Inferior parietal cortex (tissue), 1 donor: Measurements from ENCODE around the gene LXN.

Source experiments
- DNase-seq: peaks from one replicate; pipeline ENCODE4 v3.0.0-alpha.2; 2016; ENCODE audit errors: extremely low spot score

The LXN gene

DNA sequence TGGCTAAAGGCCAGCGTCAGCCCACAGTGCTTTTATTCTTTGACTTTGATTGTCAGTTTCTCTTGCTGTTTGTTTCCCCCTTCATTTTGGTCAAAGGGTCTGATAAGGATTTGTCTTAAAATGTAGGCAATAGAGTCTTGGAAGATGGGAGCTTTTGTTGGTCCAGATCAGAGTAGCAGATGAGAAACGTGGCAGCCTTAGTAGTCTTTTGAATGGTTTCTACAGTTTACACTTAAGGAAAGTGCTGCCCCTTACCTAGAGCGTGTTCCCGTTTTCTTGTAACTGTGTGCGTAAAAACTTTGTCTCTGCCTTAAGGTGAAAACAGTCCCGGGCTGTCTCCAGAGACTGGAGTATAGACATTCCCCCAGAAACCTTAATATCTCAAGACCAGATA, 630 bp downstream of the LXN start:
- no peak for DNase-seq

DNA sequence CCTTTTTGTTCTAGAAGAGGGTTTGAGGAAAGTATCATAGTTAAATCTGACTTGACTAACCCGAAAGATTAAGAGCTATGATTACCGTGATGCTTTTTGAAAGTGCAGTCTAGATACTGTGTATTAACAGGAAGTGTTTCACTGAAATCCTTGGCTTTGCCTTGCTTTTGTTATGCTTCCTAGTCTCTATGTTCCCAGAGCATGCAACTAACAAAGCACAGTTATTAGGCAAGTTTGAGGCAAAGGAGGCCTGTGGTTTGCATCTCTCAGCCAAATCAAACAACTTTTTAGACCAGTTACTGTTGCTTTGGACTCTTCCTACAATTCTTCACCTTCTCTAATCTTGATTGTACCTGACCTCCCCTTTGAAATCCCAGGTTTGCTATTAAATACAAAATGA, 3.9 kb downstream of the LXN start:
- no peak for DNase-seq

DNA sequence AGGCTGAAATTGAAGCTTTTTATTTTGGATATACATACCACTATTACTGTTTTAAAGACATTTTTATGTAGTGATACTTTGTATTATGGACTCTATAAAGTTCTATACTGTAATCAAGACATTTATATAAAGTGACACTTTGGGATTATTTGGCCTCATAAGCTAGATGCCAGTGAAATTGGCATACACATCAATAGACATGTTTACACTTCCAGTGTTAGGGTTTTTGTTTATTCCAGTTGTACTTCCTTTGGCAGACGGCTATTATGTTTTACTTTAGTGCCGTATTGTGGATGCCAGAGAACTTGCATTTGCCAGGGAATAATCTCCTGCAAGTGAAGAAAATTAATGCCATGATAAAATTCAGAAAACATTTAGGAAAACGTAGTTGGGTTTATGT, 6.0 kb downstream of the LXN start:
- DNase-seq, result no peak

DNA sequence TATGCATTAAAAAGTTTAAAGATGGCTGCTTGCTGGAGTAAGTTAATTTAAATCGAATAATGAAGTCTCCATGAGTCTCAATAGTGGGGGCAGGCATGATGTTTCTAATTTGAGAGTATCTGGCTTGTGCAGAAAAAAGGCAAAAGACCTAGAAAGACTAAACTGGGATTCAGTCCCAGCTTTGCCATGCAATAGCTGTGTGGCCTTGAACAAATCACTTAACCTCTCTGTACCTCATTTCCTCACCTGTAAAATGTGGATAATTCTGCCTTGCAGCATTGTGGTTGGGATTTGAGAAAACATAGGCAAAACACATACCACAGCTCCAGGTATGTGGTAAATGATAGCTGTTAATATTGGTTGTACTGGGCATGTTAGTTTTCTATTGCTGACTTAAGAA, 8.6 kb downstream of the LXN start:
- no peak for DNase-seq

DNA sequence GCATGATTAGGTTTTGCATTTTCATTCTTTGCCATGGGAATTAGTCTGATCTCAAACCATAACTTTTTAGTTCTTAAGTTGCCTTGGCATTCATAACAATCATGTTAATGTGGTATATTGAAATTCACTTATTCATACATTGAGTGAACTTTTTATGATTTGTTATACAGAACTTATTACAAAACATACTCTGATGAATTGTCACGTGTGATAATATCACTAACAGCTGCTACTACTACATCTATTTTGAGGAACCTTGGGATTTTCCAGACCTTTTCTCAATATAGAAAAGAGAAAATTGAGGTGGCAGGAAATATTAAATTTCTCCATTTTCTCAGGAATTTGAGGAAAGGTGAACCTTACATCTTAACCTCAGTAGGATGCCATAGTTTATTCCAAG, 9.2 kb downstream of the LXN start:
- no peak for DNase-seq

DNA sequence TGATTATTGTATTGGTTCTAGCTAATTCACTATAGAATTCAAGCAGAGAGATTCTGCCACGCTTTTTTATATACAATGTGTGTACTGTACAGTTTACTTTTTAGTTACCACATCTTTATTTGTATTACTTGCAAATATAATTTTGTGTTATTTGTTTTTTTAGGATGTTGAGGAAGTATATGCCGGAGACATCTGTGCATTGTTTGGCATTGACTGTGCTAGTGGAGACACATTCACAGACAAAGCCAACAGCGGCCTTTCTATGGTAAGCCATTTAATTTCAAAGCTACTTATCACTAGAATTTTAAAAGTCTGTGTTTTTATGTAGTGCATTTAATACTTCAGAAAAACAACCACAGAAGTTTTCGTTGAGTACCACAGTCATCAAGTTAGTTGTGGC, 11.7 kb downstream of the LXN start:
- DNase-seq, result no peak

DNA sequence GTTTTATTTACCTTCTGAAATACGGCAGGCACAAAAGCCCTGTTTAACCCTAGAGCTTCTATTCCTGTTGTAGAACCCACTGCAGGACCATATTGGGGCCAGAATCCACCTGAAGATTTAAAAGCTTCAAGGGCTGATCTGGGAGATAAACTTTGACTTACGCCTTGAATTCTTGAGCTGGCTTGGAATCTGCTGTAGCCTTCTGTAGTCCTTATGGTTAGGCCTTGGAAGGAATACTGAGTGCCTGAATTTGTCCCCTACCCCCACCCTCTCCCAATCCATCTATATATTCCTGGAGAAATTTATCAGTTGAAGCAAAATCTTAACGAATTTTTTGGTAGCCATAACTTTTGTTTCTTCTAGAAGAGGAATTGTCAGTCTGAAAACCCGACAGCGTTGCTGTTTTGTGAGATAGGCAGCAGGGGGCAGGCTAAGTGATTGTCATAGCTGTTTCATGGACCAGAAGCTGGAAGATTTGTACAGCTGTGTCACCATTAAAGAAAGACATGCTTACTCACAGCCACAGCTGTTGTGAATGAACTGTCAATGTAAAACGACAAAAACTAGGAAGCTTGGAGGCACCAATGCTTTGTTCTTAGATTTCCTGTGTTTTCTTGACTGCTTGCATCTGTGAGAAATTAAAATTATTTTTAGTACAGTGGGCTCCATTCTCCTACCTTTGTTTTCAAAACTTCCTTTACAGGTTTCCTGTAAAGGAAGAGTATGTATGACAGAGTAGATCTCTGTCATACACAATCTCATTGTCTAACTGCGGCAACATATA, 12.8 kb downstream of the LXN start:
- DNase-seq, result peak; percentile 70

DNA sequence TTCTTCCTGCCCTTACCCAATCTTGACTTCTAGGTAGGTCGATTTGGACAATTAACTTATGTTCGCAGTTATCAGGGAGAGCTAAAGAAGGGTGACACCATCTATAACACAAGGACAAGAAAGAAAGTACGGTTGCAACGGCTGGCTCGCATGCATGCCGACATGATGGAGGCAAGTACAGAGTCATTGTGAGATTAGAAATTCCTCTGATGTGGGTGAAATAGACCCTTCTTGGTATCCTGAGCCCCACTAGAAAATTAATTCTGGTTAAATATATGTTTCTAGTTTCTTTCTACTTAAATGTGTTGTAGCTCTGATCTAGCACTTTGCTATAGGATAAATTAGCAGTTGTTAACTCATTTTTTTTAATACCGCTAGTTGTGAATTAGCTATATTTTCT, 13.6 kb downstream of the LXN start:
- DNase-seq, result no peak

DNA sequence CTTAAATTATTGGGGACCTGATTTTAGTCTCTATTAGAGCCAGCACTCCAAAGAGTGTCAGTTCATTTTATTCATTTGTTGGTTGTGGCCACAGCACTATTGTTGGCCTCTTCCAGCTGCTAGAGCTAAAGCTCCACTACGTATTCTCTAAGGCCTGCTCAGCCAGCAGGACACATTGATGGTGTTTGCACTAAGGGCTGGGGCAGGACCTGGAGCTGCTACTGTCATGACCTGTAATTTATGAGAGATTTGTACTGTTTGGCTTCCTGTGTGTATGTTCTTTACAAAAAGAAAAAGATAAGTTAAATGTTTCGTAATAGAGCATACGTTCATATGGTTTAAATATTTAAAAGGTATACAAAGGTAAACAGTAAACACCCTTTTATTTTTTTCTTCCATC, 20.0 kb downstream of the LXN start:
- no peak for DNase-seq

DNA sequence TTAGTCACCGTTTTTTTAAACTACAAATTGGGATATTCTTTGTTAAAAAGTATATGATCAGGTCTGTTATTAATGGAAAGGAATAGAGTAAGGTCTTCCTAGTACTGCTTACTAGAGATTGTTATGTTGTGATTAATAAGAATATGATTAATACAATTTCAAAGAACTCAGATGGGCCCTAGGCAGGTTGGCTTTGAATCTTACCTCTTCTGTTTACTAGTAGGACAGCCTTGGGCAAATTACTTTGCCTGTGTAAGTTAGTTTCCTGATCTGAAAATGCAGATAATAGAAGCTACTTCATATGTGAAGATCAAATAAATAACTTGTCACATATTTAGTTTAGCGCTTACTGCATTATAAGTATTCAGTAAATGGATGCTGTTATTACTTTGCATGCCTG, 21.3 kb downstream of the LXN start:
- no peak for DNase-seq

DNA sequence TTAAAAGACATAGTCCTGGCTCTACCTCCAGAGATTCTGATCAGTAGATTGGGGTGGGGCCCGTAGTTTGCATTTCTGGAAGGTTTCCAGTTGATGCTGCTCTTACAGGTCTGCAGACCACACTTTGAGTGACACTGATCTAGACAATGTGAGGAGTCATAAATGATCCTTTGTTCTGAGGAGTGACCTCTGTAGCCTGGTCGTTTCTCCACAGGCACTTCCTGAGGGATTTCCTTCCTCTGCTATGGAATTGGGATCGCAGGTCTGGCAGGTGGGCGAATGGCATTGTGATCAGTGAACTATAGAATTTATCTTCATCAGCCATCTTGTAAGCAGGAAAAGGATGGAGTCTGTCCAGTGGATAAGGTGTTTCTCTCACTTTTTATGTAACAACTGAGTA, 22.7 kb downstream of the LXN start:
- no peak for DNase-seq

DNA sequence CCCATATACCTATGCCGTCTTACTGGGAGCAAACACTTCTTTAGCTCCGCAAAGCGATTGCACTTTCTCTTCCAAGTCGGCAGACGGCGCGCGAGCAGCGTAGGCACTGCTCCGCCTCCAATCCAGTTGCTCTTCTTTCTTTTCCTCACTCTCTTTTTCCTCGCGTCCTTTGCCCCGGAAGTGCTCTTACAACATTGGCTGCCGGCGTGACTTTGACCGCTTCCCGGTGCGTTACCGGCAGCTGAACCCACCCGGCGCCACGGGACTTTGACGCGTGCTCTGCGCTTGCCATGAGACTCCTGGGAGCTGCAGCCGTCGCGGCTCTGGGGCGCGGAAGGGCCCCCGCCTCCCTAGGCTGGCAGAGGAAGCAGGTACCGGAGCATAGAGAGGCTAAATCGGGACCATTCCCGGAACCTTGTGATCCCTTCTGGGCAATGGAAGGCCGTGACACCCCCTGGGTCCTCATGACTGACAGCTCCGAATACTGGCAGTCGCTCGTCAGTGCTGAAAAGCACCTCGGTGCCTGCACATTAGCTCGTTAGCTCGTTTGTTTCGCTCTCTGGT, 28.0 kb downstream of the LXN start, which contains the start of gene GFM1:
GFM1 (plus strand) TSS at position 183 of the 564 bp plus-strand sequence; CDS start at position 291, 108 bp downstream.
- peak; percentile 98 for DNase-seq

DNA sequence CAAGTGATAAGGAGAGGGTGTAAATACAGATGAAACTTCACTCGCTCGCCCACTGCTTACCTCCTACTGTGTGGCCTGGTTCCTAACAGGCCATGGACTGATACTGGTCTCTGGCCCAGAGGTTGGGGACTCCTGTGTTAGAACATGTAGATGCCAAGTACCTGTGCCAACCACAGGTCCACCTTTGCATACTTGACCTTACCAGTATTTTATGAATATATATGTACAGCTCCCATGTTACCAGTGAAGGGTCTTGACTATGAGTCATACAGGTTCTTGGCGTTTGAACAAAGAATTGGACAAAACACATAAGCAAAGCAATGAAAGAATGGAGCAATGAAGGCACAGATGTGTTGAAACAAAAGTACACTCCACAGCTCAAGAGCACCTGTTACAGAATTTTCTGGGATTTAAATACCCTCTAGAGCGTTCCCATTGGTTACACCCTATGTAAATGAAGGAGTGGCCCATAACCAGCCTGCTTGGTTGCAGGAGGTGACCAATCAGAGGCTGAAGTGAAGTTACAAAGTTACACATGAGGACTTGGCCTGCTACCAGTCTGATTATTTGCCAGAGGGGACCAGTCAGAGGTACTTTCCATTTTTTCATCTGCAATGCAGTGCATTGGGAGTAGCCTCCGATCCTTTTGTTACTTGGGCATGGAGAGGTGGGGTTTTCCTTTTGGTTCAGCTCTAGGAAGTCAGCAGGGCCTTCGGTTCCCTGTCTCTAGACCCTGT, 29.8 kb downstream of the LXN start:
- no peak for DNase-seq

DNA sequence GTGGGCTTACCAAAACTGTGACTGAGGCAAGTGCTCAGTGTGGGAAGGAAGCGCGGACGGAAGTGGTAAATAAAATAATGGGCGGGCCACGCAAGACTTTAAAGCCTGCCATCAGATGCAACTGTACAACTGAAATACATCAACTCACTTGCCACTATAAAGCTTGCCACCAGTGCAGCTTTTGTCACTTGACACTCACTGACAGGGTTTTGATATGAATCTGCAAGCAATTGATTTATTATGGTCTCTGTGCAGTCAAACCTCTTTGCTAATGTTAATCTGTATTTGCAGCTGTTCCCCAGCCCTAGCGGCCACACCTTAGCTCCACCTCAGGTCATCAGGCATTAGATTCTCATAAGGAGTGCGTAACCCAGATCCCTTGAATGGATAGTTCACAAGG, 30.4 kb downstream of the LXN start:
- DNase-seq, result no peak

DNA sequence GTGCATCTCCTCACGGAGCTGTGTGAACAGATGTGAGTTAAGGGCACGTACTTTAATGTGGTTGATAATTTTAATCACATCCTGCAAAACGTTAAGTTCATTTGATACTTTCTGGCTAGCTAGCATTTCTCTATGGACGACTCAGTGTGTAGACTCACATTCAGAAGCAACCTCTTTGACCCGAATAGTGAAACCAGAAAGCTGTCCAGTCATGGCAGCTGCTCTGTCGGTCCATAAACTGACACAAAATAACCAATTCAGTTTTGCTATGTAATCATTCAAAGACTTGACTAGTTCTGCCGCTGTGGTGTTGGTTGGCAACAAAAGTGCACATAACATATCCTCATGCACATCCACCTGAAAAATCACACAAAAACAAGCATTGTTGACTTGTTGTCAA, 31.8 kb downstream of the LXN start:
- DNase-seq, result no peak

DNA sequence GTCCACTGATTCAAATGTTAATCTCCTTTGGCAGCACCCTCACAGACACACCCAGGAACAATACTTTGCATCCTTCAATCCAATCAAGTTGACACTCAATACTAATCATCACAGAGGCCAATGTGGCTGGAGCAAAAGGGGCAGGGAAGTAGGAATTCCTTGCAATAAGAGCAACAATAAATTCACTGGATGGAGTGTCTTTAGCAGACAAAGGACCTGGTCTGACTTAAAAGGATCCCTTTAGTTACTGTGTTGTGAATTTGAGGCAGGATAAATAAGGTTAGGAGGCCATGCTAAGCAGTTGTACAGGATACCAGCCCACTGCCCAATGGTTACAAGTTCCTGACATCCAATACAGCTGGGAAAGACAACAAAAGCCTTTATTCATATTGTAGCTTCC, 40.5 kb downstream of the LXN start:
- DNase-seq, result no peak

DNA sequence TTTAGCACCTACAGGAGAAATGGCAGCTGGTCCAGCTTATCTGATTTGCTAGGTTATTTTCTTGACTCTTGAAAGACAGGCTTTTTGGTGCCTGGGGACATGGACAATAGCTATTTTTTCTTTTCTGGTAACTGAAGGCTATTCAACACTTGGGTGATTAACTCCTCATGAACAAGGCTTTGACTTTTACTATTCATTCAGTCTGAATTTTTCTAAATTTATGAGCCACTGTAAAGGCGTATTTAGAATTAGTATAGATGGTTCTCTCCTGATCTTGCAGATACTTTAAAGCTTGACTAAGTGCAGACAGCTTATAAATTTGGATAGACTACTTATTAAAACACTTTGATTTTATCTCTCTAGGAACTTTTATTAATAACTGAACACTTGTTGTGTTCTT, 46.6 kb downstream of the LXN start:
- no peak for DNase-seq

DNA sequence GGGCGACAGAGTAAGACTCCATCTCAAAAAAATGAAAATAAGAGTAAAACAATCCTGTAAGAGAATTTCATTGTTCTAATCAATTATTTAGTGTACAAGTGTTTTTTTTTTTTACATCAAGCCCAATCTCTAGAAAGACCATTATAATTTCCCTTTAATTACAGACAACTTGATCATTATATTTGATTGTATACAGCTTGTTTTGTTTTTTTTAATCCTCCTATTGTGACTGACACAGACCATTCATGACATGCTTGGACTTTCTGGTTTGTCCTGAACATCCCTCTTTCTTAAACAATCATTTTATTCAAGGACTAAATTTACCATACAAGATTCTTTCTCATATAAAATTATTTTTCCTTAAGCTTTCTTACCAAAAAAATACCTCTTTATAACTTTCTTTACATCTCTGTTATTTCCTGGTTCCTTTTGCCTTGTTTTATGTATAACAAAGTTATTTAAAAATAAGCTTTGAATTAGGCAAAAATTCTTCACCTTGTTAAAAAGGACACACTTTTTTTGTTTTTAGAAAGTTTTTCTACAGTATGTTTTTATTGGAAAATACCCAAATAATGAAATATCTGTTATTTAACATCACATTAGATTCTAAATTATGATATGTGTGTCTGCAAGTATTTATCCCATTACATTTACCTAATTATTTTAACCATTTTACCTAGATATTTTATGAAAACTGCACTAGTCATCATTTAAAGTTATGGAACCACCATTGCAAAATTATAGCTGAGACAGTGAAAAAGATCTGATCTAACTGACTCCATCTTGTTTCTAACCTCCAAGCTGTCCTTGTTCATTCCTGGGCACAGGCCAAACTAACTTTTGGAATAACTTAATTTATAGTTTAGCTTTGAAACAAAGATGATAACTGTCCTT, 54.2 kb downstream of the LXN start:
- DNase-seq, result no peak
